Hepatocyte (in vitro differentiated cells): ENCODE data around the gene KRTAP10-7. TPM values are rescaled to one million over a fixed set of nuclear protein-coding genes. Genes with fewer than 3 reads are reported as not detected.
"Not testable (repeated sequence)": the region's sequence is repeated elsewhere in the genome, so short reads cannot be mapped to it uniquely, and the experiment has no call there.

Experiments used
- DNase-seq: peaks from one replicate; pipeline ENCODE4 v3.0.0-alpha.2; 2016; ENCODE audit warnings: low spot score
- H2AFZ ChIP-seq: fragments of 200-600 bp; sonication (generic); 2 replicates; pipeline ENCODE4 v1.6.0; 2016; ENCODE audit warnings: antibody characterized with exemption, mild to moderate bottlenecking
- H3K27ac ChIP-seq: fragments of 200-600 bp; sonication (generic); 2 replicates; pipeline ENCODE4 v1.5.1; 2016; ENCODE audit warnings: mild to moderate bottlenecking
- H3K27me3 ChIP-seq: fragments of 200-600 bp; sonication (generic); 2 replicates; pipeline ENCODE4 v1.6.1; 2016
- H3K36me3 ChIP-seq: fragments of 200-600 bp; sonication (generic); replicated peaks from 2 replicates; pipeline ENCODE4 v1.5.1; 2016; ENCODE audit warnings: low read depth; ENCODE audit not compliant: insufficient read depth
- H3K4me1 ChIP-seq: fragments of 200-600 bp; sonication (generic); 2 replicates; pipeline ENCODE4 v1.5.1; 2016; ENCODE audit warnings: mild to moderate bottlenecking, moderate library complexity; ENCODE audit not compliant: insufficient read depth
- H3K4me2 ChIP-seq: fragments of 200-600 bp; sonication (generic); 2 replicates; pipeline ENCODE4 v1.6.0; 2016
- H3K4me3 ChIP-seq: fragments of 200-600 bp; sonication (generic); 2 replicates; pipeline ENCODE4 v1.5.1; 2016; ENCODE audit warnings: mild to moderate bottlenecking
- H3K79me2 ChIP-seq: fragments of 200-600 bp; sonication (generic); 2 replicates; pipeline ENCODE4 v1.6.0; 2017; ENCODE audit warnings: mild to moderate bottlenecking
- H3K9me2 ChIP-seq: fragments of 200-600 bp; sonication (generic); replicated peaks from 2 replicates; pipeline ENCODE4 v1.6.0; 2017; ENCODE audit warnings: mild to moderate bottlenecking; ENCODE audit not compliant: insufficient read depth
- H3K9me3 ChIP-seq: fragments of 200-600 bp; sonication (generic); 2 replicates; pipeline ENCODE4 v1.5.1; 2016; ENCODE audit warnings: low read depth, mild to moderate bottlenecking
- H4K20me1 ChIP-seq: fragments of 200-600 bp; sonication (generic); 2 replicates; pipeline ENCODE4 v1.6.0; 2016; ENCODE audit warnings: mild to moderate bottlenecking; ENCODE audit not compliant: insufficient read depth, poor library complexity, severe bottlenecking
- CTCF ChIP-seq: fragments of 200-600 bp; sonication (generic); IDR thresholded peaks from 2 replicates; pipeline ENCODE4 v1.5.1; 2016; ENCODE audit warnings: antibody characterized with exemption, mild to moderate bottlenecking; ENCODE audit not compliant: poor library complexity
- EZH2 ChIP-seq: fragments of 200-600 bp; sonication (generic); IDR thresholded peaks from 2 replicates; pipeline ENCODE4 v1.6.1; 2016; ENCODE audit warnings: antibody characterized with exemption, mild to moderate bottlenecking, borderline replicate concordance
- EZH2phosphoT487 ChIP-seq: fragments of 200-600 bp; sonication (generic); IDR thresholded peaks from one replicate; pipeline ENCODE4 v1.6.1; 2018; ENCODE audit warnings: antibody characterized with exemption, mild to moderate bottlenecking, low read depth, moderate library complexity; ENCODE audit not compliant: unreplicated experiment, severe bottlenecking
- WGBS: methylation state at CpG from one replicate; pipeline ENCODE4 v1.1.6; 2016; ENCODE audit warnings: low lambda C conversion rate; ENCODE audit errors: missing lambda C conversion rate; 5-methylcytosine and 5-hydroxymethylcytosine counted together
- polyA plus RNA-seq: library from polyadenylated mRNA; unstranded; fragments of >200 nt; fragmentation: Nextera tagmentation; extraction: Ambion mirVana; gene quantifications from 2 replicates; pipeline ENCODE4 v1.2.1, GENCODE V29; 2016
- total RNA-seq: library from RNA; depleted of rRNA; stranded (reverse); fragments of >200 nt; gene quantifications from 2 replicates; pipeline ENCODE4 v1.2.3, GENCODE V29; 2014

The KRTAP10-7 gene
- total and polyA plus RNA-seq, 2 experiments from 2014 or later: not detected

DNA sequence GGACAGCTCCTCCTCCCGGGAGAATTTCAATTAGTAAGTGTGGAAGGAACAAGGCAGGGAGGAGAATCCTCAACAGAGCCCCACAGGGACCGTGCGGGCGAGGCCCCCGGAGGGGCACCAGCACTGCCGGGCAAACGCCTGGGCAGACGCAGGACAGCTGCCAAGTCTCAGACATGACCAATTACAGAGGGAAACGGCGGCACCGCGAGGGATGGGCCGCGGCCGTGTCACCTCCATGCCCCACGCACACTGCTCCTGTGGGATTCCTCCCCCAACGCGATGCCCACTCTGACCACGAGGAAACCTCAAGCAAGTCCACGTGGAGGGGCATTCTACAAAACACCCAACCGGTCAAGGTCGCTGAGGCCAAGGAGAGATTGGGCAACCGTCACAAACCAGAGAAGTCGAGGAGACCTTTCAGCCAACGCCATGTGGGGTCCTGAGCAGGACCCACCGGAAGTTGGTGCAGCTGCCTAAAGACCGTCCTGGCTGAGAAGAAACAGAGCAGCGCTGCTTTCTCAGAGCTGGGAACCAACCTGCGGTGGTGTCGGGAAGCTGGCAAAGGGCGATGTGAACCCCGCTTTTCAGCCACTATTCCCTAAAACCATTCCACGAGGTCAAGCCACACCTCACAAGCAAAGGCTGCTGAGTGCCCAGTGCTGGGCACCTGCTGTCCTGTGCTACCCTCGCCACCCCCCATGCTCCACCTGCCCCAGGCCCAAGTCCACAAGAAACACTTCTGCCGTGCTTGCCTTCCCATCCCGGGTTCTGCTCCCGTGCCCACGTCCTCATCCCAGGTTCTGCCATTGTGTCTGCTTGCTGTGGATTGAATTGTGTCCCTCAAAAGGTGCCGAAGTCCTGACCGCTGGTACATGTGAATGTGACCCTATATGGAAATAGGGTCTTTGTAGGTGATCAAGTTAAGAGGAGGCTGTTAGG, 28.3 kb upstream of the KRTAP10-7 start:
- Histone ChIP-seq H3K4me3 (no peak overlapping the region), H3K4me1 (peaks cover 3% of the 10 kb centered on the region), H3K79me2 (no peaks in the 10 kb centered on the region), H3K9me3 (no peaks in the 10 kb centered on the region), H3K36me3 (no peaks in the 10 kb centered on the region), H3K9me2 (no peaks in the 10 kb centered on the region), H3K27ac (no peak overlapping the region), H3K4me2 (no peak overlapping the region), H2AFZ (no peak overlapping the region), H3K27me3 (no peaks in the 10 kb centered on the region), H4K20me1 (no peaks in the 10 kb centered on the region)
- TF ChIP-seq CTCF (no peak), EZH2phosphoT487 (no peak), EZH2 (no peak)
- DNase-seq: no peak
- 94% methylated on average over 40 of the region's 40 CpGs for WGBS

DNA sequence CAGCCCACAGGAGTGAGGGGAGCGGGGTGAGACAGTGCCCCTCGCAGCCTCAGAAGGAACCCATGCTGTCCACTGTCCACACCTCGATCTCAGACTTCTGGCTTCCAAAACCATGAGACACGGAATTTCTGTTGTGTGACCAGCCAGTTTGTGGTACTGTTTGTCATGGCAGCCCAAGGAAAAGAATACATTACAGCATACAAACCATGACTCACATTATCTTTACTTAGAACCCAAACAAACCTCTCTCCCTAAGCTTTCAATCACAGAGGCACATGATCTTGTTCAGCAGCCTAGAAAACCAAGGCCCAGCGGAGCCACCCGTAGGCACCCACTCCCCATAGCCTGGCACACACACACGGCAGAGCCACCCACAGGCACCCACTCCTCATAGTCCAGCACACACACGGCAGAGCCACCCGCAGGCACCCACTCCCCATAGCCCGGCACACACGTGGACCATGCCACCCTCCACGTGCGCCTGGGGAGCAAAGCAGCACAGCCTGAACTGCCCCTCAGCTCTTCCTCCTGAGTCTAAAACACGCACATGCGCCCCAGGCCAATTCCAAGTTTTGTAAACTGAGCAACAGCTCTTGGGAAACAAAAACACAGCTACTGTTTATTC, 27.3 kb upstream of the KRTAP10-7 start:
- no peak for DNase-seq
- H4K20me1 ChIP-seq: no peaks in the 10 kb centered on the region
- no peak overlapping the region for H2AFZ ChIP-seq
- H3K36me3 ChIP-seq: no peaks in the 10 kb centered on the region
- H3K9me2 ChIP-seq: no peaks in the 10 kb centered on the region
- no peak overlapping the region for H3K27ac ChIP-seq
- no peaks in the 10 kb centered on the region for H3K9me3 ChIP-seq
- no peaks in the 10 kb centered on the region for H3K79me2 ChIP-seq
- peaks cover 3% of the 10 kb centered on the region for H3K4me1 ChIP-seq
- H3K27me3 ChIP-seq: no peaks in the 10 kb centered on the region
- H3K4me2 ChIP-seq: no peak overlapping the region
- 89% methylated on average over 15 of the region's 15 CpGs for WGBS
- TF ChIP-seq EZH2phosphoT487 (no peak), EZH2 (no peak), CTCF (no peak)
- H3K4me3 ChIP-seq: no peak overlapping the region

DNA sequence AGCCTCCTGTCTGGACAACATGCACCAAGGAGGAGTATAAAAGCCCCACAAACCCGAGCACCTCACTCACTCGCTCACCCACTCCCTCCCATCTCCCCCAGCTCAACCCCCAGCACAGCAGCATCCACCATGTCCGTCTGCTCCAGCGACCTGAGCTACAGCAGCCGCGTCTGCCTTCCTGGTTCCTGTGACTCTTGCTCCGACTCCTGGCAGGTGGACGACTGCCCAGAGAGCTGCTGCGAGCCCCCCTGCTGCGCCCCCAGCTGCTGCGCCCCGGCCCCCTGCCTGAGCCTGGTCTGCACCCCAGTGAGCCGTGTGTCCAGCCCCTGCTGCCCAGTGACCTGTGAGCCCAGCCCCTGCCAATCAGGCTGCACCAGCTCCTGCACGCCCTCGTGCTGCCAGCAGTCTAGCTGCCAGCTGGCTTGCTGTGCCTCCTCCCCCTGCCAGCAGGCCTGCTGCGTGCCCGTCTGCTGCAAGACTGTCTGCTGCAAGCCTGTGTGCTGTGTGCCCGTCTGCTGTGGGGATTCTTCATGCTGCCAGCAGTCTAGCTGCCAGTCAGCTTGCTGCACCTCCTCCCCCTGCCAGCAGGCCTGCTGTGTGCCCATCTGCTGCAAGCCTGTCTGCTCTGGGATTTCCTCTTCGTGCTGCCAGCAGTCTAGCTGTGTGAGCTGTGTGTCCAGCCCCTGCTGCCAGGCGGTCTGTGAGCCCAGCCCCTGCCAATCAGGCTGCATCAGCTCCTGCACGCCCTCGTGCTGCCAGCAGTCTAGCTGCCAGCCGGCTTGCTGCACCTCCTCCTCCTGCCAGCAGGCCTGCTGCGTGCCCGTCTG, 26.6 kb upstream of the KRTAP10-7 start, which contains the start of gene KRTAP10-4:
KRTAP10-4 (plus strand) TSS at position 100 of the 827 bp plus-strand sequence; CDS start at position 130, 30 bp downstream.
- H4K20me1 ChIP-seq, H2AFZ ChIP-seq, DNase-seq, H3K79me2 ChIP-seq, H3K9me3 ChIP-seq, H3K4me1 ChIP-seq, H3K9me2 ChIP-seq, H3K4me2 ChIP-seq, H3K27ac ChIP-seq, H3K36me3 ChIP-seq, H3K27me3 ChIP-seq, H3K4me3 ChIP-seq: not testable (repeated sequence)
- 90% methylated on average over 21 of the region's 25 CpGs for WGBS
